Nephron progenitor cell (in vitro differentiated cells): ENCODE measurements around the gene CCDC88C.

Source experiments
- DNase-seq: peaks from one replicate; pipeline ENCODE4 v3.0.0; 2021
- H3K27ac Mint-ChIP-seq: 2 replicates; pipeline ENCODE4 v1.8.0; 2021; ENCODE audit warnings: mild to moderate bottlenecking, moderate library complexity, mixed read lengths
- H3K27me3 Mint-ChIP-seq: 2 replicates; pipeline ENCODE4 v1.8.0; 2021; ENCODE audit warnings: mild to moderate bottlenecking, low read depth, mixed read lengths; ENCODE audit not compliant: poor library complexity
- H3K36me3 Mint-ChIP-seq: 2 replicates; pipeline ENCODE4 v1.8.0; 2021; ENCODE audit warnings: low read depth, mixed read lengths
- H3K4me1 Mint-ChIP-seq: 2 replicates; pipeline ENCODE4 v1.8.0; 2021; ENCODE audit warnings: mixed read lengths
- H3K4me3 Mint-ChIP-seq: 2 replicates; pipeline ENCODE4 v1.8.0; 2021; ENCODE audit warnings: mild to moderate bottlenecking, moderate library complexity, mixed read lengths
- H3K9me3 Mint-ChIP-seq: 2 replicates; pipeline ENCODE4 v1.8.0; 2021; ENCODE audit warnings: mild to moderate bottlenecking, moderate library complexity, mixed read lengths
- TF ChIP-seq, protein P1 (sequence below): fragments of 200-600 bp; sonication (generic); IDR thresholded peaks from 2 replicates; pipeline ENCODE4 v1.5.0; 2021; ENCODE audit warnings: antibody characterized with exemption

Gene CCDC88C

DNA sequence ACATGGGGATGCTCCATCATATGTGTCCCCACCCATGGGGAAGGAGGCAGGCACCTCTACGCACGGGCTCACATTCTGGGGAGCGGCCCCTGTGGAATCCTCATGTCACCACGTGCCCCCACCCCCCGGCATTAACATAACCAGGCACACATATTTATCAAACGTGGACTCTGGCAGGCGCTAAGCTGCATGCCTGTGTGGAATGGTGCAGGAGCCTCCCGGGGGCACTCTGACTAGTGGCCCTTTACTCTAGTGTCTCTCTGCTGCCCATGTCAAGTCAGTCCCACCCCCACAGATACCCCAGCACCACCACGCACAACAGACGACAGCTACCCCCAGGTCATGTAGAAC lies 66.1 kb downstream of the CCDC88C start:
- Mint-ChIP-seq H3K9me3 (peaks cover 5% of the 10 kb centered on the region), H3K36me3 (peaks cover 27% of the 10 kb centered on the region), H3K4me3 (no peak overlapping the region), H3K27me3 (no peaks in the 10 kb centered on the region), H3K27ac (peak overlapping the region; percentile 79), H3K4me1 (peaks cover 83% of the 10 kb centered on the region)
- TF ChIP-seq, protein P1, sequence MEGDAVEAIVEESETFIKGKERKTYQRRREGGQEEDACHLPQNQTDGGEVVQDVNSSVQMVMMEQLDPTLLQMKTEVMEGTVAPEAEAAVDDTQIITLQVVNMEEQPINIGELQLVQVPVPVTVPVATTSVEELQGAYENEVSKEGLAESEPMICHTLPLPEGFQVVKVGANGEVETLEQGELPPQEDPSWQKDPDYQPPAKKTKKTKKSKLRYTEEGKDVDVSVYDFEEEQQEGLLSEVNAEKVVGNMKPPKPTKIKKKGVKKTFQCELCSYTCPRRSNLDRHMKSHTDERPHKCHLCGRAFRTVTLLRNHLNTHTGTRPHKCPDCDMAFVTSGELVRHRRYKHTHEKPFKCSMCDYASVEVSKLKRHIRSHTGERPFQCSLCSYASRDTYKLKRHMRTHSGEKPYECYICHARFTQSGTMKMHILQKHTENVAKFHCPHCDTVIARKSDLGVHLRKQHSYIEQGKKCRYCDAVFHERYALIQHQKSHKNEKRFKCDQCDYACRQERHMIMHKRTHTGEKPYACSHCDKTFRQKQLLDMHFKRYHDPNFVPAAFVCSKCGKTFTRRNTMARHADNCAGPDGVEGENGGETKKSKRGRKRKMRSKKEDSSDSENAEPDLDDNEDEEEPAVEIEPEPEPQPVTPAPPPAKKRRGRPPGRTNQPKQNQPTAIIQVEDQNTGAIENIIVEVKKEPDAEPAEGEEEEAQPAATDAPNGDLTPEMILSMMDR: no peak
- DNase-seq: no peak

- H3K4me1 Mint-ChIP-seq: peaks cover 82% of the 10 kb centered on the region
- peaks cover 5% of the 10 kb centered on the region for H3K9me3 Mint-ChIP-seq
- H3K4me3 Mint-ChIP-seq: no peak overlapping the region
- no peak for DNase-seq
- TF ChIP-seq, protein P1: no peak
- H3K36me3 Mint-ChIP-seq: peaks cover 30% of the 10 kb centered on the region
- no peaks in the 10 kb centered on the region for H3K27me3 Mint-ChIP-seq
- peak overlapping the region; percentile 77 for H3K27ac Mint-ChIP-seq
Measured at GRCh38 chr14:91350813-91351511, 66.7 kb downstream of the CCDC88C start.

GRCh38 chr14:91350483-91350812 lies 67.2 kb downstream of the CCDC88C start:
- TF ChIP-seq, protein P1: no peak
- no peak overlapping the region for H3K4me3 Mint-ChIP-seq
- DNase-seq: no peak
- peaks cover 5% of the 10 kb centered on the region for H3K9me3 Mint-ChIP-seq
- H3K4me1 Mint-ChIP-seq: peaks cover 78% of the 10 kb centered on the region
- no peaks in the 10 kb centered on the region for H3K27me3 Mint-ChIP-seq
- H3K27ac Mint-ChIP-seq: peak overlapping the region; percentile 61
- H3K36me3 Mint-ChIP-seq: peaks cover 34% of the 10 kb centered on the region

- TF ChIP-seq, protein P1: no peak
- Mint-ChIP-seq H3K4me3 (no peak overlapping the region), H3K4me1 (peaks cover 70% of the 10 kb centered on the region), H3K9me3 (peaks cover 5% of the 10 kb centered on the region), H3K36me3 (peaks cover 36% of the 10 kb centered on the region), H3K27ac (peak overlapping the region; percentile 64), H3K27me3 (no peaks in the 10 kb centered on the region)
- DNase-seq: no peak
Measured at GRCh38 chr14:91349481-91350074, 68.0 kb downstream of the CCDC88C start.

DNA sequence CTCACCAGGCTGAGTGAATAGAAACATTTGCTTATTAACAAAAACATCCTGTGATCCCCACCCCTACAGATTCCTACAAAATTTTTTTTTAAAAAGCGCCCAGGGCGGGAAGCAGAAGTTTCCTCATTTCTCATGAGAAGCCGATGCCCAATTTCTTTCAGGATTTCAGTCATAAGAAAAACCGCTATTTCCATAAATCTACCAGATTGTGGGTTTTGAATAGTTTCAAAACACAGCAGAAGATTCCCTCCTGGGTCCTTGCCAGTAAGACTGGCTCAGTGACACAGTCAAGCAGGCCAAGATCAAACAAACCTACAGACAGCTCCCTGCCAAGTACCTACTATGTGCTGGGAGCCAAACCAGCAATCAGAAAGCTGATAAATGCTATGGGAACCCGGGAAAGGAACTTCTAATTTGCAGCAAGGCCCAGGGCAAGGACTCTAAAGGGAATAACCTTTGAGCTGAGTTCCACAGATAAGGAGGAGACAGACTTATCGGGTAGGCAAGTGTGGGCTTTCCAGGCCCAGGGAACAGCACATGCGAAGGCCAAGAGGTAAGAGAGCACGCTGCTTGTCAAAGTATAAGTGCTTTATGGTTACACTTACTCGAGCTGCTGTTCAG lies 68.7 kb downstream of the CCDC88C start:
- Mint-ChIP-seq H3K27ac (peak overlapping the region; percentile 64), H3K9me3 (peaks cover 5% of the 10 kb centered on the region)

More for the DNA sequence above, 68.7 kb downstream of the CCDC88C start:
- H3K36me3 Mint-ChIP-seq: peaks cover 39% of the 10 kb centered on the region
- DNase-seq: no peak
- H3K27me3 Mint-ChIP-seq: no peaks in the 10 kb centered on the region
- no peak overlapping the region for H3K4me3 Mint-ChIP-seq
- TF ChIP-seq, protein P1: no peak
- peaks cover 63% of the 10 kb centered on the region for H3K4me1 Mint-ChIP-seq
